Fibroblast of lung (primary cell): ENCODE data around the gene HSD17B12. TPM values are rescaled to one million over a fixed set of nuclear protein-coding genes. Genes with fewer than 3 reads are reported as not detected.

Source experiments
- DNase-seq, 2 donors: peaks; one replicate each; pipeline versions ENCODE4 v3.0.0 to v3.0.0-alpha.2; 2010; ENCODE audit warnings: low read depth in 2 of 2
- H2AFZ ChIP-seq: 2 replicates; pipeline ENCODE4 v1.5.1; 2012; ENCODE audit warnings: low read length, control low read depth, inconsistent platforms
- H3K27ac ChIP-seq: 2 replicates; pipeline ENCODE4 v1.5.1; 2011; ENCODE audit warnings: low read length, control low read depth; ENCODE audit not compliant: insufficient read depth
- H3K27me3 ChIP-seq: 2 replicates; pipeline ENCODE4 v1.5.1; 2011; ENCODE audit warnings: mild to moderate bottlenecking, low read length; ENCODE audit not compliant: control insufficient read depth, insufficient read depth
- H3K36me3 ChIP-seq: 2 replicates; pipeline ENCODE4 v1.5.1; 2011; ENCODE audit warnings: low read length; ENCODE audit not compliant: control insufficient read depth, insufficient read depth
- H3K4me1 ChIP-seq: 2 replicates; pipeline ENCODE4 v1.5.1; 2011; ENCODE audit warnings: low read length; ENCODE audit not compliant: control insufficient read depth, insufficient read depth; ENCODE audit errors: extremely low read depth
- H3K4me2 ChIP-seq: 2 replicates; pipeline ENCODE4 v1.5.1; 2011; ENCODE audit warnings: low read length, control low read depth; ENCODE audit not compliant: insufficient read depth; ENCODE audit errors: extremely low read depth
- H3K4me3 ChIP-seq, 4 experiments: fragments of 200-600 bp in 1 of 4; sonication (generic) in 1 of 4; replicated peaks in 1 of 4; 2 replicates each; pipeline ENCODE4 v1.5.1; 2011 to 2016; ENCODE audit warnings: low read length in 4 of 4, low read depth in 3 of 4, mild to moderate bottlenecking in 3 of 4, control low read depth in 2 of 4, inconsistent platforms in 1 of 4, mixed read lengths in 1 of 4; ENCODE audit not compliant: insufficient read depth in 1 of 4; ENCODE audit errors: control extremely low read depth in 1 of 4
- H3K79me2 ChIP-seq: 2 replicates; pipeline ENCODE4 v1.5.1; 2012; ENCODE audit warnings: mild to moderate bottlenecking, low read length, inconsistent platforms; ENCODE audit not compliant: control insufficient read depth, insufficient read depth
- H3K9ac ChIP-seq: 2 replicates; pipeline ENCODE4 v1.5.1; 2011; ENCODE audit warnings: mild to moderate bottlenecking, low read length, control low read depth; ENCODE audit not compliant: insufficient read depth
- H3K9me3 ChIP-seq: 2 replicates; pipeline ENCODE4 v1.5.1; 2012; ENCODE audit warnings: low read depth, low read length; ENCODE audit not compliant: control insufficient read depth, insufficient read depth
- H4K20me1 ChIP-seq: 2 replicates; pipeline ENCODE4 v1.5.1; 2011; ENCODE audit warnings: low read length; ENCODE audit not compliant: control insufficient read depth, insufficient read depth; ENCODE audit errors: extremely low read depth
- CTCF ChIP-seq, 2 donors: IDR thresholded peaks in 1 of 2; conservative IDR thresholded peaks in 1 of 2; 1 replicate in 1 of 2; 2 replicates in 1 of 2; pipeline ENCODE4 v1.5.1; 2011 to 2012; ENCODE audit warnings: low read length in 2 of 2, control low read depth in 1 of 2, inconsistent platforms in 1 of 2, low read depth in 1 of 2, mild to moderate bottlenecking in 1 of 2
- EZH2 ChIP-seq: IDR thresholded peaks from 2 replicates; pipeline ENCODE4 v1.5.1; 2012; ENCODE audit warnings: low read length, control low read depth, mild to moderate bottlenecking; ENCODE audit errors: missing control alignments
- polyA plus RNA-seq, 2 donors: library from polyadenylated mRNA; depleted of rRNA in 1 of 2; stranded (reverse) in 1 of 2; unstranded in 1 of 2; fragments of >200 nt; gene quantifications; 2 replicates each; pipeline ENCODE4 v1.2.1, GENCODE V29; 2011 to 2012; ENCODE audit warnings: missing spikeins in 1 of 2
- total RNA-seq: library from RNA; depleted of rRNA; stranded (reverse); fragments of >200 nt; gene quantifications from 2 replicates; pipeline ENCODE4 v1.2.1, GENCODE V29; 2014

The HSD17B12 gene
- total and polyA plus RNA-seq, 2 donors (not counting 1 experiment from before 2014, with no cell fraction given) = 95.4 to 122 TPM

- Histone ChIP-seq H3K27me3 (no peaks in the 10 kb centered on the region), H3K9ac (no peak overlapping the region), H3K4me3 (no peak overlapping the region), H3K4me2 (no peak overlapping the region), H3K4me1 (no peaks in the 10 kb centered on the region), H3K36me3 (peaks cover 6% of the 10 kb centered on the region), H3K27ac (no peak overlapping the region), H3K79me2 (no peaks in the 10 kb centered on the region), H3K9me3 (no peaks in the 10 kb centered on the region), H4K20me1 (no peaks in the 10 kb centered on the region), H2AFZ (no peak overlapping the region)
- TF ChIP-seq CTCF (conservative IDR thresholded peaks at IDR 0.05 in 1 of 2, IDR thresholded peaks at IDR 0.05 in 1 of 2; ENCODE audit: low read depth in 1 of 2, low read length in 2 of 2) (no peak), EZH2 (no peak)
- DNase-seq = no peak
Observed at GRCh38 chr11:43892851-43893250, 212.3 kb downstream of the HSD17B12 start.

- Histone ChIP-seq H3K36me3 (peaks cover 11% of the 10 kb centered on the region), H3K9me3 (no peaks in the 10 kb centered on the region), H3K27ac (no peak overlapping the region)
Observed at GRCh38 chr11:43894546-43894945, 214.0 kb downstream of the HSD17B12 start.

GRCh38 chr11:43895601-43896000, 215.1 kb downstream of the HSD17B12 start:
- H3K79me2 ChIP-seq = no peaks in the 10 kb centered on the region

More at GRCh38 chr11:43894546-43894945, 214.0 kb downstream of the HSD17B12 start:
- no peak overlapping the region for H3K9ac ChIP-seq
- H2AFZ ChIP-seq = no peak overlapping the region
- no peaks in the 10 kb centered on the region for H3K27me3 ChIP-seq
- no peaks in the 10 kb centered on the region for H4K20me1 ChIP-seq
- H3K79me2 ChIP-seq = no peaks in the 10 kb centered on the region
- no peaks in the 10 kb centered on the region for H3K4me1 ChIP-seq
- no peak overlapping the region for H3K4me2 ChIP-seq
- H3K4me3 ChIP-seq = no peak overlapping the region
- DNase-seq = no peak
- TF ChIP-seq EZH2 (no peak), CTCF (conservative IDR thresholded peaks at IDR 0.05 in 1 of 2, IDR thresholded peaks at IDR 0.05 in 1 of 2; ENCODE audit: low read depth in 1 of 2, low read length in 2 of 2) (no peak)

More at GRCh38 chr11:43895601-43896000, 215.1 kb downstream of the HSD17B12 start:
- Histone ChIP-seq H3K36me3 (peaks cover 10% of the 10 kb centered on the region), H3K4me3 (no peak overlapping the region), H3K4me1 (no peaks in the 10 kb centered on the region), H4K20me1 (no peaks in the 10 kb centered on the region), H3K9ac (no peak overlapping the region), H3K27ac (no peak overlapping the region), H3K27me3 (no peaks in the 10 kb centered on the region), H3K9me3 (no peaks in the 10 kb centered on the region), H2AFZ (no peak overlapping the region), H3K4me2 (no peak overlapping the region)
- no peak for TF ChIP-seq EZH2
- TF ChIP-seq CTCF (conservative IDR thresholded peaks at IDR 0.05 in 1 of 2, IDR thresholded peaks at IDR 0.05 in 1 of 2; ENCODE audit: low read depth in 1 of 2, low read length in 2 of 2) = no peak
- no peak for DNase-seq
